ENCODE data around the gene TLE4. TPM values are rescaled to one million over a fixed set of nuclear protein-coding genes. Genes with fewer than 3 reads are reported as not detected.

Gene TLE4
- total and polyA plus RNA-seq, 7 donors: 7.6 to 60.9 (median 29.1) TPM

GRCh38 chr9:79592726-79593493, 21.1 kb downstream of the TLE4 start:
- 49 to 82% methylated on average over 4 of the region's 4 CpGs for WGBS, 2 donors
- no peak for DNase-seq
- H3K27me3 ChIP-seq: no peaks in the 10 kb centered on the region
- no peaks in the 10 kb centered on the region for H3K36me3 ChIP-seq
- H3K4me1 ChIP-seq: peaks cover 0 to 12% (median 5%) of the 10 kb centered on the region in 4 donors
- no peak overlapping the region for H3K4me3 ChIP-seq
- TF ChIP-seq CTCF (IDR thresholded peaks at IDR 0.05) (no peak), POLR2A (IDR thresholded peaks at IDR 0.05) (no peak), POLR2AphosphoS5 (IDR thresholded peaks at IDR 0.05) (no peak), EP300 (IDR thresholded peaks at IDR 0.05) (no peak)
- no peak overlapping the region for H3K27ac ChIP-seq
- no peaks in the 10 kb centered on the region for H3K9me3 ChIP-seq
- intact Hi-C loops (cut with DNase I): no loop called here

- intact Hi-C loops (cut with DNase I): no loop called here
- no peak overlapping the region for H3K4me3 ChIP-seq
- WGBS, 2 donors: 60 to 75% methylated on average over 4 of the region's 4 CpGs
- H3K9me3 ChIP-seq: no peaks in the 10 kb centered on the region
- peaks cover 0 to 7% (median 0%) of the 10 kb centered on the region in 4 donors for H3K4me1 ChIP-seq
- no peak overlapping the region for H3K27ac ChIP-seq
- no peak for TF ChIP-seq CTCF (IDR thresholded peaks at IDR 0.05)
- H3K36me3 ChIP-seq: no peaks in the 10 kb centered on the region
- H3K27me3 ChIP-seq: no peaks in the 10 kb centered on the region
- no peak for DNase-seq
Measured at GRCh38 chr9:79598562-79599345, 27.0 kb downstream of the TLE4 start.

- Histone ChIP-seq H3K4me3 (no peak overlapping the region), H3K36me3 (no peaks in the 10 kb centered on the region), H3K27me3 (no peaks in the 10 kb centered on the region), H3K9me3 (no peaks in the 10 kb centered on the region), H3K4me1 (peaks cover 0 to 15% (median 4%) of the 10 kb centered on the region in 4 donors), H3K27ac (no peak overlapping the region)
- 93 to 95% methylated on average over 5 of the region's 5 CpGs for WGBS, 2 donors
- TF ChIP-seq POLR2A (IDR thresholded peaks at IDR 0.05): no peak
- TF ChIP-seq POLR2AphosphoS5 (IDR thresholded peaks at IDR 0.05): no peak
- TF ChIP-seq EP300 (IDR thresholded peaks at IDR 0.05): no peak
- intact Hi-C loops (cut with DNase I): no loop called here
- DNase-seq: no peak
Measured at GRCh38 chr9:79600466-79600865, 28.7 kb downstream of the TLE4 start.

GRCh38 chr9:79603222-79603920, 31.6 kb downstream of the TLE4 start:
- Histone ChIP-seq H3K4me3 (no peak overlapping the region), H3K27me3 (no peaks in the 10 kb centered on the region), H3K4me1 (peaks cover 0 to 18% (median 7%) of the 10 kb centered on the region in 4 donors), H3K36me3 (no peaks in the 10 kb centered on the region), H3K9me3 (no peaks in the 10 kb centered on the region), H3K27ac (no peak overlapping the region)
- DNase-seq: no peak
- intact Hi-C loops (cut with DNase I): no loop called here
- TF ChIP-seq POLR2AphosphoS5 (IDR thresholded peaks at IDR 0.05): no peak
- TF ChIP-seq POLR2A (IDR thresholded peaks at IDR 0.05): no peak
- no peak for TF ChIP-seq EP300 (IDR thresholded peaks at IDR 0.05)
- TF ChIP-seq CTCF (IDR thresholded peaks at IDR 0.05): no peak
- WGBS, 2 donors: 94 to 95% methylated on average over 3 of the region's 3 CpGs

- intact Hi-C loops (cut with DNase I): no loop called here
- H3K9me3 ChIP-seq: no peaks in the 10 kb centered on the region
Measured at GRCh38 chr9:79604149-79604548, 32.4 kb downstream of the TLE4 start.

More at GRCh38 chr9:79604149-79604548, 32.4 kb downstream of the TLE4 start:
- TF ChIP-seq POLR2A (IDR thresholded peaks at IDR 0.05) (no peak), POLR2AphosphoS5 (IDR thresholded peaks at IDR 0.05) (no peak), CTCF (IDR thresholded peaks at IDR 0.05) (no peak), EP300 (IDR thresholded peaks at IDR 0.05) (no peak)
- Histone ChIP-seq H3K4me1 (peaks cover 0 to 13% (median 7%) of the 10 kb centered on the region in 4 donors), H3K27me3 (no peaks in the 10 kb centered on the region), H3K4me3 (no peak overlapping the region), H3K27ac (no peak overlapping the region), H3K36me3 (no peaks in the 10 kb centered on the region)
- DNase-seq: no peak
